Naive thymus-derived CD8-positive, alpha-beta T cell (primary cell): ENCODE measurements around the gene MROH9. TPM values are rescaled to one million over a fixed set of nuclear protein-coding genes. Genes with fewer than 3 reads are reported as not detected.
A peak's percentile ranks its signal among the peaks of the same experiment; 100 is the strongest.

Experiments
- ATAC-seq, 2 donors: fragments of 150-1000 bp; cut with Tn5 transposase in 1 of 2; sonication (Bioruptor Pico), chemical (Tn5 transposase) in 1 of 2; 1 replicate in 1 of 2; 2 replicates in 1 of 2; pipeline ENCODE4 v1.10.0; 2021; ENCODE audit warnings: mild to moderate bottlenecking in 2 of 2, moderate library complexity in 2 of 2
- POLR2A ChIA-PET: fragments of 350-600 bp; sonication (Branson Sonifier 250); formaldehyde crosslinking; loops from one replicate; lab custom pipeline; 2021; ENCODE audit warnings: antibody characterized with exemption; lab: Charles Lee
- DNase-seq, 10 donors: peaks; one replicate each; pipeline versions ENCODE4 v3.0.0 to v3.0.0-alpha.2; 2020 to 2022
- H3K27ac Mint-ChIP-seq, 10 donors: one replicate each; pipeline ENCODE4 v1.8.0; 2020 to 2022; ENCODE audit warnings: mild to moderate bottlenecking in 10 of 10, mixed read lengths in 10 of 10, moderate library complexity in 4 of 10, inconsistent platforms in 1 of 10
- H3K27me3 Mint-ChIP-seq, 5 donors: one replicate each; pipeline ENCODE4 v1.8.0; 2021 to 2022; ENCODE audit warnings: mixed read lengths in 5 of 5
- H3K36me3 Mint-ChIP-seq, 3 donors: one replicate each; pipeline ENCODE4 v1.8.0; 2020 to 2022; ENCODE audit warnings: mixed read lengths in 3 of 3, mild to moderate bottlenecking in 2 of 3, inconsistent platforms in 1 of 3
- H3K4me1 Mint-ChIP-seq, 4 donors: one replicate each; pipeline ENCODE4 v1.8.0; 2021 to 2022; ENCODE audit warnings: mixed read lengths in 4 of 4
- H3K4me3 Mint-ChIP-seq, 10 donors: one replicate each; pipeline ENCODE4 v1.8.0; 2020 to 2022; ENCODE audit warnings: mild to moderate bottlenecking in 10 of 10, mixed read lengths in 10 of 10, moderate library complexity in 6 of 10, inconsistent platforms in 1 of 10
- H3K9me3 Mint-ChIP-seq, 9 donors: one replicate each; pipeline ENCODE4 v1.8.0; 2020 to 2022; ENCODE audit warnings: mixed read lengths in 9 of 9, mild to moderate bottlenecking in 3 of 9, inconsistent platforms in 1 of 9, moderate library complexity in 1 of 9
- polyA plus RNA-seq, 3 donors: library from polyadenylated mRNA; unstranded; fragments of 300-500 nt; fragmentation: Illumina TruSeq; gene quantifications; one replicate each; pipeline ENCODE4 v1.2.3, GENCODE V29; 2021
- total RNA-seq, 8 experiments: library from RNA in 2 of 8; stranded (reverse) in 2 of 8; gene quantifications; one replicate each; pipeline ENCODE4 v1.2.3 and lab custom pipeline; 2021 to 2026

Gene MROH9
- total and polyA plus RNA-seq, 5 experiments from 2014 or later, result not detected

DNA sequence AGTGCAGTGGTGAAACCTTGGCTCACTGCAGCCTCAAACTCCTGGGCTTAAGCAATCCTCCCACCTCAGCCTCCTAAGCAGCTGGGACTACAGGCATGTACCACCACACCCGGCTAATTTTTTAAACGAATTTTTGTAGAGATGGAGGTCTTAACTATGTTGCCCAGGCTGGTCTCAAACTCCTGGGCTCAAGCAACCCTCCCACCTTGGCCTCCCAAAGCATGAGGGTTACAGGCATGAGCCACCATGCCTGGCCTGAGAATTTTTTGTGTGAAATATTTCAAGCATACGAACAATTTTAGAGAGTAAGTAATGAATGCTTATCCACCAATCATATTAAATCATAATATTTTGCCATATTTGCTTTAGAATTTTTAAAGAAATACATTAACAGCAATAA lies 51.6 kb downstream of the MROH9 start:
- H3K4me3 Mint-ChIP-seq, result no peak overlapping the region
- no peaks in the 10 kb centered on the region for H3K4me1 Mint-ChIP-seq
- H3K27ac Mint-ChIP-seq, result no peak overlapping the region
- H3K36me3 Mint-ChIP-seq, result no peaks in the 10 kb centered on the region
- peaks cover 0 to 3% (median 0%) of the 10 kb centered on the region in 5 donors for H3K27me3 Mint-ChIP-seq
- peaks cover 0 to 4% (median 0%) of the 10 kb centered on the region in 9 donors for H3K9me3 Mint-ChIP-seq
- ATAC-seq, result no peak
- POLR2A ChIA-PET, result no interaction called here
- DNase-seq, result no peak

DNA sequence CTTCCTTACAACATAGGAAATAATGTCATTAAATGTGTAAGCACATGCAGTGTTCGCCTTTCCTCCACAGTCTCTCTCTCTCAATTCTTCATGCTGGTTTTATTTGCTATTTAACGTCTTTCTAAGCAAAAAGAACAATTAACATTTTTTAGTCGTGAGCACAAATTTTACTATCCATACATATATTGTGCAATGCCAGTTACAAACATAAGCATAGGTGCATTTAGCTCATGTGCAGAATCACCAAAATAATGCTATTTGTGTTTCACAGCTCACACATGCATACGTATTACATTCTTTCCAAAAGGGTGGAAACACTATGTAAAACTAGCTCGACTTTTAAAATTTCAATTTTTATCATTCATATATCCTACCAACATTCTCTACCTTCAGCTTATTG lies 52.1 kb downstream of the MROH9 start:
- ATAC-seq, result no peak
- no peaks in the 10 kb centered on the region for H3K36me3 Mint-ChIP-seq
- H3K9me3 Mint-ChIP-seq, result peaks cover 0 to 3% (median 0%) of the 10 kb centered on the region in 9 donors
- no peak overlapping the region for H3K27ac Mint-ChIP-seq
- POLR2A ChIA-PET, result no interaction called here
- H3K4me3 Mint-ChIP-seq, result no peak overlapping the region
- H3K4me1 Mint-ChIP-seq, result no peaks in the 10 kb centered on the region
- H3K27me3 Mint-ChIP-seq, result peaks cover 0 to 3% (median 0%) of the 10 kb centered on the region in 5 donors
- DNase-seq, result no peak

DNA sequence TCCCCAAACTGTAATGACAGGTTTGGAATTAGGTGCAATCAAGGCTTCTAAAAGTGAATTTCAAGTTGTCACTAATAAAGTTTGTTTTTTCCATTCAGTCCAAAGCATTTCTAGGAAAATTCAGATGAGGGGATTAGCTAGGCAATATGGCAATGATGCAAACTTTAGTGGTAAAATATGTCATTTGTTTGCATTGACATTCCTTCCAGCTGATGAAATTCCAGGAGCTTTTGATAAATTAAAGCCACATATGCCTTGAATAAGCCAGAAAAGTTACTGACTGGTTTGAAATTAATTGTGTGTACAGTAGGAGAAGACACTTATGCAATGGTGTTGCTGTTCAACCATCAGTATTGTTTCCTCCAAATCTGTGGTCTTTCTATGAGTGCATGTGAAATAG lies 57.8 kb downstream of the MROH9 start:
- ATAC-seq (no peak), DNase-seq (no peak)
- POLR2A ChIA-PET, result no interaction called here
- H3K4me1 Mint-ChIP-seq, result no peaks in the 10 kb centered on the region
- no peak overlapping the region for H3K4me3 Mint-ChIP-seq
- no peak overlapping the region for H3K27ac Mint-ChIP-seq
- H3K27me3 Mint-ChIP-seq, result peaks cover 0 to 3% (median 0%) of the 10 kb centered on the region in 5 donors
- H3K36me3 Mint-ChIP-seq, result no peaks in the 10 kb centered on the region
- H3K9me3 Mint-ChIP-seq, result peaks cover 0 to 3% (median 0%) of the 10 kb centered on the region in 9 donors

DNA sequence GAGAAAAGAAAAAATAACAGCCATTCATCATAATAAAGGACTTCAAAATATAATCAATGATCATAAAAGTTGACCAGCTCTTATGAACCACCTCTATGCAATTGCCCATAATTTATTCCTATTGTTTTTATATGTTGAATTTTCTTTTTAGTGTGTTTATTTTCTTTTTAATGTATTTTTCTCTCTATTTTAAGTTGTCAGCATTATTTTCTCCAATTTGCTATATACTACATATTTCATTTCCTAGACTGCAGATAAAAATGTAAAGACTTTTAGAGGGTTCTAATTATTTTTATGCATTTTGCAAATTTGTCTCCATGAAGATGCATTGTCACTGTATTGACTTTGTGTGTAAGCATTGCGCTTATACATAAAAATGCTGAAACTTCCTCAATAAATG lies 58.4 kb downstream of the MROH9 start:
- DNase-seq, result no peak
- ATAC-seq, result no peak
- no peaks in the 10 kb centered on the region for H3K4me1 Mint-ChIP-seq
- POLR2A ChIA-PET, result no interaction called here
- H3K9me3 Mint-ChIP-seq, result peaks cover 0 to 3% (median 0%) of the 10 kb centered on the region in 9 donors
- no peaks in the 10 kb centered on the region for H3K36me3 Mint-ChIP-seq
- H3K27me3 Mint-ChIP-seq, result peaks cover 0 to 3% (median 0%) of the 10 kb centered on the region in 5 donors
- no peak overlapping the region for H3K27ac Mint-ChIP-seq
- no peak overlapping the region for H3K4me3 Mint-ChIP-seq

DNA sequence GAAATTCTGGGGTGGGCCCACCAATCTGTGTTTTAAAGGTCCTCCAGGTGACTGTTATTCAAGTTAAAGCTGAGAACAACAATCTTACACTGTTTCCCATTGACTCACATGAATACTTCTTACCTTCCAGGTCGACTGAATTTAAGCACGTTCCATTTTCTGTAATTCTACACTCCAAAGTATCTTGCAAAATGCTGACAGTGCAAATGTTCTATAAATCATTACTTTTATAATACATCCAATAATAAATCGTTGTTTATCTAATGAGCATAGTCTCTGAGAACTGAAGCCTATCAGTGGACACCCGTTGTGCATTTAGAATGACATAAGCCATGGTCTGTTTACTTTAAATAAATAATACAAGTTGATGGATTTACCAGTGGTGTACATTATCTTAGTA lies 79.5 kb downstream of the MROH9 start:
- DNase-seq, result no peak
- Mint-ChIP-seq H3K27ac (no peak overlapping the region), H3K4me1 (no peaks in the 10 kb centered on the region), H3K27me3 (peaks cover 5 to 52% (median 19%) of the 10 kb centered on the region in 5 donors), H3K4me3 (no peak overlapping the region), H3K9me3 (peaks cover 0 to 10% (median 0%) of the 10 kb centered on the region in 9 donors), H3K36me3 (peaks cover 0 to 4% (median 0%) of the 10 kb centered on the region in 3 donors)
- POLR2A ChIA-PET, result no interaction called here
- ATAC-seq, result no peak

DNA sequence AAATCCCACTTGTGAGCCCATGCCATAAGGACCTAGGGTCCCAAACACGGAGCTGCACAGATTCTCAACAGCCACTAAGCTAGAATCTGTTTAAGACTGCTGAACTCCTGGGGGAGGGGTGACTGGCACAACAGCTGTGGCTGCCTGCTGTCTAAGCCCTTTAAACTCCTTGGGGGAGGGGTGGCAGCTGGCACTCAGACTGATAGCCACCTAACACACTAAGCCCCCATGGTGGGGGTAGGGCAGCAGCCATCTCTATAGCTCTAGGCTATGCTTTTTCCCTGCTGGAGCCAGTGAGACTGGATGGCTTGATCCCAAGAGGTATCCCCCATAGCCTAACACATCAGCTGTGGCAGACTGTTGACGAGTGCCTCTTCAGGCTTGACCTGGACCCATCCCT lies 82.1 kb downstream of the MROH9 start:
- peaks cover 0 to 18% (median 0%) of the 10 kb centered on the region in 9 donors for H3K9me3 Mint-ChIP-seq
- DNase-seq, result no peak
- no peak overlapping the region for H3K27ac Mint-ChIP-seq
- no peak for ATAC-seq
- H3K27me3 Mint-ChIP-seq, result peaks cover 5 to 52% (median 19%) of the 10 kb centered on the region in 5 donors
- no peaks in the 10 kb centered on the region for H3K4me1 Mint-ChIP-seq
- POLR2A ChIA-PET, result no interaction called here
- H3K4me3 Mint-ChIP-seq, result no peak overlapping the region
- H3K36me3 Mint-ChIP-seq, result peaks cover 0 to 4% (median 0%) of the 10 kb centered on the region in 3 donors

DNA sequence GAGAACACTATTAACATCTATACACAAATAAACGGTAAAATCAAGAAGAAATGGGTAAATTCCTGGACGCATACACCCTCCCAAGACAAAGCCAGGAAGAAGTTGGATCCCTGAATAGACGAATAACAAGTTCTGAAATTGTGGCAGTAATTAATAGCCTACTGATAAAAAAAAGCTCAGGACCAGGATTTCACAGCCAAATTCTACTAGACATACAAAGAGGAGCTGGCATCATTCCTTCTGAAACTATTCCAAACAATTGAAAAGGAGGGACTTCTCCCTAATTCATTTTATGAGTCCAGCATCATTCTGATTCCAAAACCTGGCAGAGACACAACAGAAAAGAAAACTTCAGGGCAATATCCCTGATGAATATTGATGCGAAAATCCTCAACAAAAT lies 84.6 kb downstream of the MROH9 start:
- Mint-ChIP-seq H3K4me3 (no peak overlapping the region), H3K9me3 (peaks cover 0 to 14% (median 0%) of the 10 kb centered on the region in 9 donors), H3K27me3 (peaks cover 0 to 27% (median 14%) of the 10 kb centered on the region in 5 donors), H3K4me1 (no peaks in the 10 kb centered on the region), H3K27ac (no peak overlapping the region), H3K36me3 (no peaks in the 10 kb centered on the region)
- DNase-seq (no peak), ATAC-seq (no peak)
- POLR2A ChIA-PET, result no interaction called here

DNA sequence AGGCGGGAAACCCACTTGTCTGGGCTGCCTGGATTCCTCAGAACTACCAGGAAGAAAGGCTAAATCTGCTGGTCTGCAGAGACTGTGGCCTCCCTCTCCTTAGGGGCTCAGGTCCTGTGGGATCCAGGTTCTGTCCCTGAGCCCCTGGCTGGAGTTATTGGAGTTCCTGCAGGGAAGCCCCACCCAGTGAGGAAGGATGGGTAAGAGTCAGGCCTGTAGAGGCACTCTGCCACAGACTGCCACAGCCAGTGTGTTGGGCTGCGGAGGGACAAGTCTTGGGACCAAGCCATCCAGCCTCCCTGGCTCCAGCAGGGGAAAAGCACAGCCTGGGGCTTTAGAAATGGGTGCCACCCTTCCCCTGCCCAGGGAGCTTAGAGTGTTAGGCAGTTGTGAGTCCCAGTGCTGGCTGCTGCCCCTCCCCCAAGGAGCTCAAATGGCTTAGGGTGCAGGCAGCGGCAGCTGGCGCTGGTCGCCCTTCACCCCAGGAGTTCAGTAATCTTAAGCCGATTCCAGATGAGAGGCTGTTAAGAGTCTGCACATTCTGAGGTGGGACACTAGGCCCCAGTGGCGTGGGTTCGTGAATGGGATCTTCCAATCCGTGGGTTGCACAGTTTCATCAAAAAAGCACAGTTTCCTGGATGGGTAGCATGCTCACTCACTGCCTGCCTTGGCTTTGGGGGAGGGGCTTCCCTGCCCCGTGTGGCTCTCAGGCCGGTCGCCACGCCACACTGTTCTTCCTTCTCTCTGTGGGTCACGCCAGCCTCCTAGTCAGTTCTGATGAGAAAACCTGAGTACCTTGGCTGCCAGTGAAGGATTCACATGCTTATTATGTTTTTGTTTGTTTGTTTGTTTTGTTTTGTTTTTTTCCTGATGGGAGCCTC lies 97.7 kb downstream of the MROH9 start:
- no peak overlapping the region for H3K4me3 Mint-ChIP-seq
- POLR2A ChIA-PET, result no interaction called here
- H3K27me3 Mint-ChIP-seq, result peaks cover 14 to 43% (median 21%) of the 10 kb centered on the region in 5 donors
- ATAC-seq, result no peak
- DNase-seq, result no peak
- H3K9me3 Mint-ChIP-seq, result peaks cover 0 to 9% (median 8%) of the 10 kb centered on the region in 9 donors
- H3K4me1 Mint-ChIP-seq, result no peaks in the 10 kb centered on the region
- no peak overlapping the region for H3K27ac Mint-ChIP-seq
- H3K36me3 Mint-ChIP-seq, result peaks cover 0 to 3% (median 0%) of the 10 kb centered on the region in 3 donors

DNA sequence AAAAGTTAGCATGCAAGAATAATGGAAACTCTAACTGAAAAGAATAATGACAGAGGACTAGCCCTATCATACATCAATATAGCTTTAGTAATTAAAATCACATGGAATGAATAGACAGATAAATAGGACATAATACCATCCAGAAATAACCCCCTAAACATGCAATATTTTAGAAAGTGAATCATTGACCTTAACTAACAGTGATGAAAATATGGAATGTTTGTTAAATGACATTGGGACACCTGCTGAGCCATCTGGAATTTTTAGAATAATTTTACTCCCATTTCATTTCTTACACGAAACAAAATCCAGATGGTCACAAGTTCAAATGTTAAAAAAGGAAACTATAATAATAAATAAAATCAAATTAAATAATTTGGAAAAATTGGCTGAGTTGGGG lies 102.3 kb downstream of the MROH9 start:
- POLR2A ChIA-PET, result no interaction called here
- H3K4me3 Mint-ChIP-seq, result no peak overlapping the region

DNA sequence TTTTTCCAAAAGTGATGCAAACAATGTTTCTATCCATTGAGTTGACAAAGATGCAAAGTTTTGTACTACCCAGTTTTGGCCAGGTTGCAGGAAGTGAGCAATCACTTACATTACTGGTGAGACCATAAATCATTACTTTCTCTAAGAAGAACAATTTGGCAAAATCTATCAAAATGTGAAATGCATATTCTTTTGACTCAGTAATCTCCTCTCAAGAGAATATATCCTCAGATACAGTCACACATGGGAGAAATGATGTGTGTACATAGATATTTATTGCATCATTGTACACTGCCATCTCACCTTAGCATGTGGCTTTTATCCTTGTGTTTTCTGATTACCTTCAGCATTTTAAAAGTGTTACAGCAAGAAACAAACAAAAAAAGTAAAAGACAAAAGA lies 103.0 kb downstream of the MROH9 start:
- Mint-ChIP-seq H3K27ac (no peak overlapping the region), H3K4me1 (no peaks in the 10 kb centered on the region), H3K36me3 (no peaks in the 10 kb centered on the region), H3K27me3 (peaks cover 2 to 9% (median 6%) of the 10 kb centered on the region in 5 donors), H3K4me3 (no peak overlapping the region), H3K9me3 (peaks cover 0 to 14% (median 5%) of the 10 kb centered on the region in 9 donors)
- POLR2A ChIA-PET, result no interaction called here
- ATAC-seq (no peak), DNase-seq (no peak)

More for the DNA sequence above, 102.3 kb downstream of the MROH9 start:
- Mint-ChIP-seq H3K4me1 (no peaks in the 10 kb centered on the region), H3K27ac (no peak overlapping the region), H3K27me3 (peaks cover 2 to 11% (median 6%) of the 10 kb centered on the region in 5 donors), H3K9me3 (peaks cover 0 to 8% (median 3%) of the 10 kb centered on the region in 9 donors), H3K36me3 (no peaks in the 10 kb centered on the region)
- no peak for DNase-seq
- ATAC-seq, result no peak

DNA sequence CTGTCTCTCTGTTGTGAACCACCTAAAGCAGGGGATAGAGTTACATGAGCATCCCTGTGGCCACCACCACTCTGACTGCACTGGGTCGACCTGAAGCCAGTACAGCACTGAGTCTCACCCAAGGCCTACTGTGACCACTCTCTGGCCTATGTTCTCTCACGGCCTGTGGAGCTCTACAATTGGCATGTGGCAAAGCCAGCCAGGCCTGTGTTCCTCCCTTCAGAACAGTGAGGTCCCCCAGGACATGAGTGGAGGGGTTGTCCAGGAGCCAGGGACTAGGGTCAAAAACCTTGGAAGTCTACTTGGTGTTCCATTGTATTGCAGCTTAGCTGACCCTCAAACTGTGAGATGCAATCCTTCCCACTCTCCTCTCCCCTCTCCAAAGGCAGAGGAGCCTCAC lies 112.7 kb downstream of the MROH9 start:
- no peaks in the 10 kb centered on the region for H3K4me1 Mint-ChIP-seq
- peaks cover 8 to 59% (median 35%) of the 10 kb centered on the region in 9 donors for H3K9me3 Mint-ChIP-seq
- H3K36me3 Mint-ChIP-seq, result peaks cover 0 to 24% (median 0%) of the 10 kb centered on the region in 3 donors
- POLR2A ChIA-PET, result no interaction called here
- ATAC-seq (no peak), DNase-seq (no peak)
- H3K27ac Mint-ChIP-seq, result no peak overlapping the region
- no peak overlapping the region for H3K4me3 Mint-ChIP-seq
- H3K27me3 Mint-ChIP-seq, result peaks cover 3 to 29% (median 14%) of the 10 kb centered on the region in 5 donors

DNA sequence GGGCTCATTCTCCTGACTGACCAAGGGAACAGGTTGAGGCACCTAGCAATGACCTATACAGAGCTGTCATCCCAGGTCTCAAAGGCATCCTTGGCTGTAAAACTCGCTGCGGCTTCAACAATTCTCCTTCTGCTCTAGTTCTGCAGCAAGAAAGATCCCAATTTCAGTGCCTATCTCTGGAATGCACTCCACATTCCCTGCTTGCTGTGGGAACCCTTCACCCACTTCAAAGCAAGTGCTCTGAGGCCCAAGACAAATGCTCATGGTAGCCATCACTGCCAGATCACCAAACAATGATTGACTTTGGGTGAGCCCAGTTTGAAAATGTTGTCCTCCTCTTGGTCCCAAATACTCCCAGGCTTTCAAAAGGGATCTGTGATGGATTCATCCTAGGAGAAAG lies 117.6 kb downstream of the MROH9 start:
- peaks cover 0 to 10% (median 0%) of the 10 kb centered on the region in 3 donors for H3K36me3 Mint-ChIP-seq
- no peak overlapping the region for H3K4me3 Mint-ChIP-seq
- H3K27me3 Mint-ChIP-seq, result peaks cover 8 to 33% (median 20%) of the 10 kb centered on the region in 5 donors
- POLR2A ChIA-PET, result no interaction called here
- no peak overlapping the region for H3K27ac Mint-ChIP-seq
- ATAC-seq, result no peak
- H3K9me3 Mint-ChIP-seq, result peaks cover 0 to 36% (median 10%) of the 10 kb centered on the region in 9 donors
- DNase-seq, result no peak
- H3K4me1 Mint-ChIP-seq, result no peaks in the 10 kb centered on the region

DNA sequence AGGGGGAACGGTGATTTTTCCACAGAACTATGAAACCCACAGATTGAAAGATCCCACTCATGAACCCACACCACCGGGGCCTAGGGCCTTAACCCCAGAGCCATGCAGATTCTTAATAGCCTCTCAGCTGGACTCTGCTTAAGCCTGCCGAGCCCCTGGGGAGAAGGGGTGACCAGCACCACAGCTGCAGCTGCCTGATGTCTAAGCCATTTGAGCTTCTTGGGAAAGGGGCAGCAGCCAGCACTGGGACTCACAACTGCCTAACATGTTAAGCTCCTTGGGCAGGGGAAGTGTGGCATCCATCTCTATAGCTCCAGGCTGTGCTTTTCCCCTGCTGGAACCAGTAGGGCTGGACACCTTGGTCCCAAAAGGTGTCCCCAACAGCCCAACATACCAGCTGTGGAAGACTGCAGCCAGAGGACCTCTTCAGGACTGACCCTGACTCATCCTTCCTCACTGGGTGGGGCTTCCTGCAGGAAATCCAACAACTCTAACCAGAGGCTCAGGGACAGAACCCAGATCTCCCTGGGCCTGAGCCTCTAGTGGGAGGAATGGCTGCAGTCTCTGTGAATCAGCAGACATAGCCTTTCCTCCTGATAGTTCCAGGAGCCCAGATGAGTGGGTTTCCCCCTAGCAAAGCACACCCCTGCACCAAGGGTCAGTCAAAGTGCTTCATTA lies 120.8 kb downstream of the MROH9 start:
- Mint-ChIP-seq H3K4me3 (no peak overlapping the region), H3K27me3 (peaks cover 8 to 23% (median 12%) of the 10 kb centered on the region in 5 donors), H3K27ac (peak overlapping the region in 1 of 10 donors; percentile 80), H3K9me3 (peaks cover 0 to 37% (median 4%) of the 10 kb centered on the region in 9 donors), H3K36me3 (peaks cover 0 to 4% (median 0%) of the 10 kb centered on the region in 3 donors), H3K4me1 (no peaks in the 10 kb centered on the region)
- POLR2A ChIA-PET, result no interaction called here
- DNase-seq, result no peak
- ATAC-seq, result no peak
